Epithelial cell of proximal tubule (primary cell): ENCODE measurements around the gene MCC. TPM values are rescaled to one million over a fixed set of nuclear protein-coding genes. Genes with fewer than 3 reads are reported as not detected.

Experiments
- DNase-seq: peaks from one replicate; pipeline ENCODE4 v3.0.0-alpha.2; 2011; ENCODE audit warnings: low read depth
- H3K4me3 ChIP-seq: 2 replicates; pipeline ENCODE4 v1.5.1; 2011; ENCODE audit warnings: low read depth, mild to moderate bottlenecking, low read length
- CTCF ChIP-seq: conservative IDR thresholded peaks from 2 replicates; pipeline ENCODE4 v1.5.1; 2012; ENCODE audit warnings: low read depth, mild to moderate bottlenecking, low read length
- total RNA-seq: library from RNA; depleted of rRNA; stranded (reverse); fragments of >200 nt; gene quantifications from 2 replicates; pipeline ENCODE4 v1.2.3, GENCODE V29; 2015

The MCC gene
- total RNA-seq, 1 donor from 2014 or later, result 6.3 TPM

GRCh38 chr5:113182658-113183344 lies 305.5 kb downstream of the MCC start:
- TF ChIP-seq CTCF, result no peak
- no peak overlapping the region for H3K4me3 ChIP-seq
- no peak for DNase-seq

GRCh38 chr5:113181853-113182490 lies 306.3 kb downstream of the MCC start:
- no peak for DNase-seq
- H3K4me3 ChIP-seq, result no peak overlapping the region
- no peak for TF ChIP-seq CTCF

- no peak for TF ChIP-seq CTCF
- DNase-seq, result no peak
- H3K4me3 ChIP-seq, result no peak overlapping the region
These were observed 306.8 kb downstream of the MCC start for GRCh38 chr5:113181409-113181808.

GRCh38 chr5:113179156-113179555 lies 309.1 kb downstream of the MCC start:
- no peak for TF ChIP-seq CTCF
- H3K4me3 ChIP-seq, result no peak overlapping the region
- no peak for DNase-seq

GRCh38 chr5:113178073-113178779 lies 310.0 kb downstream of the MCC start:
- DNase-seq, result no peak
- H3K4me3 ChIP-seq, result no peak overlapping the region
- no peak for TF ChIP-seq CTCF

GRCh38 chr5:113177225-113177624 lies 311.0 kb downstream of the MCC start:
- TF ChIP-seq CTCF, result no peak
- DNase-seq, result no peak
- H3K4me3 ChIP-seq, result no peak overlapping the region
